A549 (cell line): ENCODE data around the gene GNAS. TPM values are rescaled to one million over a fixed set of nuclear protein-coding genes. Genes with fewer than 3 reads are reported as not detected.

Source experiments
- ATAC-seq, 2 experiments: fragments of 200-7000 bp in 1 of 2; fragments of >200 bp in 1 of 2; cut with Nextera tagmentation in 1 of 2; cut with Tn5 transposase in 1 of 2; 3 replicates each; pipeline versions ENCODE4 v1.8.0 to v1.9.1; 2018 to 2020; ENCODE audit warnings: mild to moderate bottlenecking in 1 of 2, moderate library complexity in 1 of 2
- CTCF ChIA-PET: fragments of 300-600 bp; sonication (Branson Sonifier 250); formaldehyde crosslinking; extraction: SDS; loops from one replicate; lab custom pipeline; 2021; ENCODE audit warnings: antibody characterized with exemption, inconsistent platforms; lab: Yijun Ruan, JAX
- POLR2A ChIA-PET: fragments of 350-600 bp; formaldehyde crosslinking; extraction: SDS; loops from one replicate; lab custom pipeline; 2021; ENCODE audit warnings: antibody characterized with exemption, inconsistent platforms; lab: Yijun Ruan, JAX
- DNase-seq, 2 experiments: peaks; one replicate each; pipeline versions ENCODE4 v3.0.0 to v3.0.0-alpha.2; 2011 to 2016; ENCODE audit warnings: low read depth in 1 of 2, low spot score in 1 of 2
- FAIRE-seq: peaks from 2 replicates; lab custom pipeline; 2011; peaks lifted over from hg19 to GRCh38; lab: Jason Lieb, UNC
- H3K27ac ChIP-seq, 2 experiments: fragments of >200 bp; sonication (Bioruptor Twin); formaldehyde crosslinking; 3 replicates each; pipeline ENCODE4 v1.5.1; 2016 to 2017
- H3K4me1 ChIP-seq: fragments of >200 bp; sonication (Bioruptor Twin); formaldehyde crosslinking; 3 replicates; pipeline ENCODE4 v1.6.1; 2016
- H3K4me2 ChIP-seq: fragments of >200 bp; sonication (Bioruptor Twin); formaldehyde crosslinking; 3 replicates; pipeline ENCODE4 v1.6.1; 2016
- H3K4me3 ChIP-seq: fragments of >200 bp; sonication (Bioruptor Twin); formaldehyde crosslinking; 3 replicates; pipeline ENCODE4 v1.5.1; 2016
- H3K9me3 ChIP-seq: fragments of >200 bp; sonication (Bioruptor Twin); formaldehyde crosslinking; 3 replicates; pipeline ENCODE4 v1.6.1; 2016
- CBX2 ChIP-seq: fragments of 200-600 bp; sonication (generic); IDR thresholded peaks from 2 replicates; pipeline ENCODE4 v1.6.1; 2016; ENCODE audit warnings: low read depth, mild to moderate bottlenecking, borderline replicate concordance
- CBX8 ChIP-seq: fragments of 200-600 bp; sonication (generic); IDR thresholded peaks from 2 replicates; pipeline ENCODE4 v1.6.1; 2016
- EHF ChIP-seq: fragments of 250-450 bp; sonication (Bioruptor Pico); IDR thresholded peaks from 2 replicates; pipeline ENCODE4 v1.5.0; 2020; ENCODE audit warnings: mild to moderate bottlenecking
- EHMT2 ChIP-seq: fragments of 200-600 bp; sonication (generic); IDR thresholded peaks from 2 replicates; pipeline ENCODE4 v1.6.1; 2016; ENCODE audit warnings: antibody characterized with exemption, low read depth, mild to moderate bottlenecking, moderate library complexity
- ESRRA ChIP-seq: fragments of 150-350 bp; IDR thresholded peaks from 2 replicates; pipeline ENCODE4 v1.6.1; 2014; ENCODE audit warnings: mild to moderate bottlenecking, low read length, borderline replicate concordance
- FOSB ChIP-seq: fragments of 250-450 bp; sonication (Bioruptor Pico); IDR thresholded peaks from 2 replicates; pipeline ENCODE4 v1.5.0; 2020; ENCODE audit warnings: mild to moderate bottlenecking, moderate library complexity
- NR3C1 ChIP-seq: fragments of >200 bp; sonication (Bioruptor Twin); formaldehyde crosslinking; IDR thresholded peaks from 3 replicates; pipeline ENCODE4 v1.6.1; 2017
- PHF8 ChIP-seq: fragments of 200-600 bp; sonication (generic); IDR thresholded peaks from 2 replicates; pipeline ENCODE4 v1.6.1; 2016; ENCODE audit warnings: low read depth, mild to moderate bottlenecking, antibody characterized with exemption, moderate library complexity, borderline replicate concordance
- RNF2 ChIP-seq: fragments of 200-600 bp; sonication (generic); IDR thresholded peaks from 2 replicates; pipeline ENCODE4 v1.6.1; 2016; ENCODE audit warnings: low read depth, mild to moderate bottlenecking, antibody characterized with exemption, moderate library complexity, borderline replicate concordance
- ZC3H11A ChIP-seq: fragments of 450-650 bp; IDR thresholded peaks from 2 replicates; pipeline ENCODE4 v1.6.1; 2014; ENCODE audit warnings: antibody characterized with exemption, mild to moderate bottlenecking
- ZFP36 ChIP-seq: fragments of 450-650 bp; IDR thresholded peaks from 2 replicates; pipeline ENCODE4 v1.6.1; 2014; ENCODE audit warnings: borderline replicate concordance; ENCODE audit not compliant: partially characterized antibody
- WGBS: methylation state at CpG from one replicate; pipeline ENCODE4 v1.1.6; 2017; ENCODE audit errors: missing lambda C conversion rate; 5-methylcytosine and 5-hydroxymethylcytosine counted together
- polyA plus RNA-seq, 4 experiments: library from polyadenylated mRNA; depleted of rRNA in 3 of 4; stranded (reverse); fragments of >200 nt; fragmentation: RNase III in 1 of 4; extraction: RNeasy Plus Mini Kit Qiagen cat#74134 plus additional on column Dnase treatment in 1 of 4; gene quantifications; 2 replicates in 3 of 4; 3 replicates in 1 of 4; pipeline ENCODE4 v1.2.3, GENCODE V29; 2011 to 2017
- TF ChIP-seq, protein P1 (sequence below): fragments of >200 bp; sonication (Bioruptor Twin); formaldehyde crosslinking; IDR thresholded peaks from 3 replicates; pipeline ENCODE4 v1.5.1; 2016
- TF ChIP-seq, protein P2 (sequence below): IDR thresholded peaks from 2 replicates; pipeline ENCODE4 v1.6.1; 2012
- TF ChIP-seq, protein P3 (sequence below): IDR thresholded peaks from 2 replicates; pipeline ENCODE4 v1.6.1; 2012
- TF ChIP-seq, protein P4 (sequence below): fragments of 250-450 bp; sonication (Bioruptor Pico); IDR thresholded peaks from 2 replicates; pipeline ENCODE4 v1.5.0; 2021; ENCODE audit warnings: mild to moderate bottlenecking, moderate library complexity, borderline replicate concordance

The GNAS gene
- polyA plus RNA-seq, 2 of the 4 experiments (the other 2 are of a cell fraction): 534 to 600 TPM

DNA sequence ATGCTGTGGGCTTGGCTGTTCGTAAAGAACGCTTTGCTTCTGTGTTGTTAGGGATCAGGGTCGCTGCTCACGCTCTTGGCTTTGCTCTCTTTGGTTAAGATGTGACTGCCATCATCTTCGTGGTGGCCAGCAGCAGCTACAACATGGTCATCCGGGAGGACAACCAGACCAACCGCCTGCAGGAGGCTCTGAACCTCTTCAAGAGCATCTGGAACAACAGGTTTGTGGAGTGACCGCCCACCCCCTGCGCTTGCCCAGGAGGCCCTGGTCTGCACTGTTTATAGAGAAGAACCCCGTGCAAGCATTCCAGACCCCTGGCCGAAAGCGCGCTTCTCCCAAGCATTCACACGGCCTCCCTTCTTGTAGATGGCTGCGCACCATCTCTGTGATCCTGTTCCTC lies 57.1 kb downstream of the GNAS start:
- POLR2A ChIA-PET: interaction anchor here (0.5 to 1.0 kb wide), 2 partner anchors 123 to 415 kb away, joined by 3 read pairs; partner anchors contain the start of gene ATP5F1E
- H3K27ac ChIP-seq: no peak overlapping the region
- no peak overlapping the region for H3K4me3 ChIP-seq
- peaks cover 9% of the 10 kb centered on the region; the same call in 2 of the 3 replicates for H3K4me1 ChIP-seq
- no peaks in the 10 kb centered on the region for H3K9me3 ChIP-seq
- FAIRE-seq: no peak
- no peak for ATAC-seq
- H3K4me2 ChIP-seq: no peak overlapping the region
- CTCF ChIA-PET: interaction anchor here (1.0 to 1.3 kb wide), 2 partner anchors 39 to 155 kb away, joined by 3 read pairs; no protein-coding TSS in a partner anchor
- no peak for DNase-seq
- WGBS: 96% methylated on average over 15 of the region's 15 CpGs
- TF ChIP-seq, protein P1, sequence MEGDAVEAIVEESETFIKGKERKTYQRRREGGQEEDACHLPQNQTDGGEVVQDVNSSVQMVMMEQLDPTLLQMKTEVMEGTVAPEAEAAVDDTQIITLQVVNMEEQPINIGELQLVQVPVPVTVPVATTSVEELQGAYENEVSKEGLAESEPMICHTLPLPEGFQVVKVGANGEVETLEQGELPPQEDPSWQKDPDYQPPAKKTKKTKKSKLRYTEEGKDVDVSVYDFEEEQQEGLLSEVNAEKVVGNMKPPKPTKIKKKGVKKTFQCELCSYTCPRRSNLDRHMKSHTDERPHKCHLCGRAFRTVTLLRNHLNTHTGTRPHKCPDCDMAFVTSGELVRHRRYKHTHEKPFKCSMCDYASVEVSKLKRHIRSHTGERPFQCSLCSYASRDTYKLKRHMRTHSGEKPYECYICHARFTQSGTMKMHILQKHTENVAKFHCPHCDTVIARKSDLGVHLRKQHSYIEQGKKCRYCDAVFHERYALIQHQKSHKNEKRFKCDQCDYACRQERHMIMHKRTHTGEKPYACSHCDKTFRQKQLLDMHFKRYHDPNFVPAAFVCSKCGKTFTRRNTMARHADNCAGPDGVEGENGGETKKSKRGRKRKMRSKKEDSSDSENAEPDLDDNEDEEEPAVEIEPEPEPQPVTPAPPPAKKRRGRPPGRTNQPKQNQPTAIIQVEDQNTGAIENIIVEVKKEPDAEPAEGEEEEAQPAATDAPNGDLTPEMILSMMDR: no peak
- TF ChIP-seq CBX8 (no peak), PHF8 (no peak), ZFP36 (no peak)

DNA sequence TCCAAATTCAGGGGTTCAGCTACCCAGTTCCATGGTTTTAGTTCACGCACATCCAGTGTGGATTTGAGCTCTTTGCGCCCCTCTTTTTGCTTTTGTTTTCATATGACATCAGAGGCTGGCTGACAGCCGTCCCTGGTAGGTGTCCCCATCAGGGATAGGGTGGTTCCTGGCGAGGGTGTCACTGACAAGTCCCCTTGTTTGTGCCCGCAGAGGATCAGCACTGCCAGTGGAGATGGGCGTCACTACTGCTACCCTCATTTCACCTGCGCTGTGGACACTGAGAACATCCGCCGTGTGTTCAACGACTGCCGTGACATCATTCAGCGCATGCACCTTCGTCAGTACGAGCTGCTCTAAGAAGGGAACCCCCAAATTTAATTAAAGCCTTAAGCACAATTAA lies 58.0 kb downstream of the GNAS start:
- ChIA-PET CTCF (no interaction called here), POLR2A (interaction anchor here (1.0 kb wide), 1 partner anchor 122 kb away, joined by 3 read pairs; the partner anchor contains the start of gene ATP5F1E)
- TF ChIP-seq EHF (CRISPR knock-in tag) (no peak), PHF8 (no peak), FOSB (CRISPR knock-in tag) (no peak), ZC3H11A (no peak), EHMT2 (no peak), CBX2 (no peak), NR3C1 (no peak), RNF2 (no peak)
- TF ChIP-seq, protein P2, sequence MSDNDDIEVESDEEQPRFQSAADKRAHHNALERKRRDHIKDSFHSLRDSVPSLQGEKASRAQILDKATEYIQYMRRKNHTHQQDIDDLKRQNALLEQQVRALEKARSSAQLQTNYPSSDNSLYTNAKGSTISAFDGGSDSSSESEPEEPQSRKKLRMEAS: no peak
- TF ChIP-seq, protein P3, sequence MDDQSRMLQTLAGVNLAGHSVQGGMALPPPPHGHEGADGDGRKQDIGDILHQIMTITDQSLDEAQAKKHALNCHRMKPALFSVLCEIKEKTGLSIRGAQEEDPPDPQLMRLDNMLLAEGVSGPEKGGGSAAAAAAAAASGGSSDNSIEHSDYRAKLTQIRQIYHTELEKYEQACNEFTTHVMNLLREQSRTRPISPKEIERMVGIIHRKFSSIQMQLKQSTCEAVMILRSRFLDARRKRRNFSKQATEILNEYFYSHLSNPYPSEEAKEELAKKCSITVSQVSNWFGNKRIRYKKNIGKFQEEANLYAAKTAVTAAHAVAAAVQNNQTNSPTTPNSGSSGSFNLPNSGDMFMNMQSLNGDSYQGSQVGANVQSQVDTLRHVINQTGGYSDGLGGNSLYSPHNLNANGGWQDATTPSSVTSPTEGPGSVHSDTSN: no peak
- TF ChIP-seq, protein P4, sequence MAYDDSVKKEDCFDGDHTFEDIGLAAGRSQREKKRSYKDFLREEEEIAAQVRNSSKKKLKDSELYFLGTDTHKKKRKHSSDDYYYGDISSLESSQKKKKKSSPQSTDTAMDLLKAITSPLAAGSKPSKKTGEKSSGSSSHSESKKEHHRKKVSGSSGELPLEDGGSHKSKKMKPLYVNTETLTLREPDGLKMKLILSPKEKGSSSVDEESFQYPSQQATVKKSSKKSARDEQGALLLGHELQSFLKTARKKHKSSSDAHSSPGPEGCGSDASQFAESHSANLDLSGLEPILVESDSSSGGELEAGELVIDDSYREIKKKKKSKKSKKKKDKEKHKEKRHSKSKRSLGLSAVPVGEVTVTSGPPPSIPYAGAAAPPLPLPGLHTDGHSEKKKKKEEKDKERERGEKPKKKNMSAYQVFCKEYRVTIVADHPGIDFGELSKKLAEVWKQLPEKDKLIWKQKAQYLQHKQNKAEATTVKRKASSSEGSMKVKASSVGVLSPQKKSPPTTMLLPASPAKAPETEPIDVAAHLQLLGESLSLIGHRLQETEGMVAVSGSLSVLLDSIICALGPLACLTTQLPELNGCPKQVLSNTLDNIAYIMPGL (CRISPR knock-in tag): no peak
- no peaks in the 10 kb centered on the region for H3K9me3 ChIP-seq
- FAIRE-seq (no peak), DNase-seq (no peak), ATAC-seq (no peak)
- H3K4me2 ChIP-seq: no peak overlapping the region
- H3K4me3 ChIP-seq: no peak overlapping the region
- 97% methylated on average over 14 of the region's 14 CpGs for WGBS
- H3K27ac ChIP-seq: no peak overlapping the region
- H3K4me1 ChIP-seq: peaks cover 9% of the 10 kb centered on the region; the same call in 2 of the 3 replicates

DNA sequence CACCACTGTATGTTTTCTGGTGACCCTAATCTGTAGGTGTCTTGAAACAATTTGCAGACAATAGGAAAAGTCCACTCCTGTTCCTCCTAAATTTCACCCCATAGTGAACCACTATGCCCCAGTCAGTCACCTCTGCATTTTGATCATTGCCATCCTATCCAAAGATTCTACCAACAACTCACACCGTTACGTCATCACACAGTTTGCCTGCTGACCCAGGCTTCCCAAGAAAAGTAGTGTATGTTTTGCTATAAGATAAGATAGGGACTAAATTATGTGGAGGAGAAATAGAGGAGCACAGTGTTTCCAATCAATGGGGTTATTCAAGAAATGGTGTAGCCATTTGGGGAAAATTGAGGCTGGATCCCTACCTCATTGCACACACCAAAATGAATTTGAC lies 58.8 kb downstream of the GNAS start:
- Histone ChIP-seq H3K27ac (no peak overlapping the region), H3K9me3 (no peaks in the 10 kb centered on the region), H3K4me1 (peaks cover 9% of the 10 kb centered on the region; the same call in 2 of the 3 replicates), H3K4me2 (no peak overlapping the region), H3K4me3 (no peak overlapping the region)
- POLR2A ChIA-PET: no interaction called here
- no peak for DNase-seq
- FAIRE-seq: no peak
- 100% methylated on average over 2 of the region's 2 CpGs for WGBS
- no peak for TF ChIP-seq ESRRA
- no peak for ATAC-seq
- CTCF ChIA-PET: no interaction called here
